ENCODE data around the gene LGMN. TPM values are rescaled to one million over a fixed set of nuclear protein-coding genes. Genes with fewer than 3 reads are reported as not detected.
A peak's percentile ranks its signal among the peaks of the same experiment; 100 is the strongest.

The LGMN gene
- total RNA-seq, 2 experiments from 2014 or later = 2.1 to 2.3 TPM

- intact Hi-C loops (cut with micrococcal nuclease) = no loop called here
- H3K27ac Mint-ChIP-seq = peak overlapping the region; percentile 76
- peaks cover 83% of the 10 kb centered on the region for H3K4me1 Mint-ChIP-seq (ENCODE audit: low read depth)
- TF ChIP-seq CTCF (IDR thresholded peaks at IDR 0.05) = no peak
- peaks cover 91% of the 10 kb centered on the region for H3K36me3 Mint-ChIP-seq (ENCODE audit: low read depth)
- CTCF ChIA-PET = interaction anchor here (1.2 to 1.5 kb wide), 3 partner anchors 11 to 16 kb away, joined by 4 read pairs; no protein-coding TSS in a partner anchor
- H3K9me3 Mint-ChIP-seq = peaks cover 2% of the 10 kb centered on the region
- POLR2A ChIA-PET = interaction anchor here (1.2 to 1.8 kb wide), 3 partner anchors 9 to 82 kb away, joined by 3 to 4 read pairs (median 3); no protein-coding TSS in a partner anchor
- no peak overlapping the region for H3K4me3 Mint-ChIP-seq
- no peaks in the 10 kb centered on the region for H3K27me3 Mint-ChIP-seq
- DNase-seq (no peak), ATAC-seq (no peak)
Observed at GRCh38 chr14:92665661-92666110, 82.7 kb downstream of the LGMN start.

GRCh38 chr14:92663049-92663448 is 85.4 kb downstream of the LGMN start:
- Mint-ChIP-seq H3K9me3 (peaks cover 2% of the 10 kb centered on the region), H3K27ac (peak overlapping the region; percentile 59), H3K36me3 (ENCODE audit: low read depth) (peaks cover 91% of the 10 kb centered on the region), H3K4me3 (no peak overlapping the region), H3K4me1 (ENCODE audit: low read depth) (peaks cover 82% of the 10 kb centered on the region), H3K27me3 (no peaks in the 10 kb centered on the region)
- DNase-seq (no peak), ATAC-seq (no peak)
- POLR2A ChIA-PET = no interaction called here
- intact Hi-C loops (cut with micrococcal nuclease) = no loop called here
- no peak for TF ChIP-seq CTCF (IDR thresholded peaks at IDR 0.05)
- CTCF ChIA-PET = no interaction called here

- POLR2A ChIA-PET = interaction anchor here (2.1 kb wide), 1 partner anchor 65 kb away, joined by 5 read pairs; no protein-coding TSS in a partner anchor
- Mint-ChIP-seq H3K4me1 (ENCODE audit: low read depth) (peaks cover 83% of the 10 kb centered on the region), H3K27me3 (no peaks in the 10 kb centered on the region), H3K27ac (peak overlapping the region; percentile 59), H3K4me3 (no peak overlapping the region), H3K36me3 (ENCODE audit: low read depth) (peaks cover 93% of the 10 kb centered on the region), H3K9me3 (peaks cover 2% of the 10 kb centered on the region)
- intact Hi-C loops (cut with micrococcal nuclease) = no loop called here
- no peak for ATAC-seq
- TF ChIP-seq CTCF (IDR thresholded peaks at IDR 0.05) = no peak
- DNase-seq = no peak
- CTCF ChIA-PET = no interaction called here
Observed at GRCh38 chr14:92660571-92660970, 87.9 kb downstream of the LGMN start.

GRCh38 chr14:92659765-92660561 is 88.5 kb downstream of the LGMN start:
- intact Hi-C loops (cut with micrococcal nuclease) = no loop called here
- Mint-ChIP-seq H3K27ac (peak overlapping the region; percentile 59), H3K4me1 (ENCODE audit: low read depth) (peaks cover 85% of the 10 kb centered on the region), H3K9me3 (peaks cover 2% of the 10 kb centered on the region), H3K36me3 (ENCODE audit: low read depth) (peaks cover 94% of the 10 kb centered on the region), H3K4me3 (no peak overlapping the region), H3K27me3 (no peaks in the 10 kb centered on the region)
- CTCF ChIA-PET = interaction anchor here (0.6 to 1.5 kb wide), 3 partner anchors 16 to 72 kb away, joined by 3 to 4 read pairs (median 3); no protein-coding TSS in a partner anchor
- ATAC-seq (no peak), DNase-seq (no peak)
- no peak for TF ChIP-seq CTCF (IDR thresholded peaks at IDR 0.05)
- POLR2A ChIA-PET = interaction anchor here (0.7 to 2.1 kb wide), 3 partner anchors 17 to 73 kb away, joined by 3 to 5 read pairs (median 4); no protein-coding TSS in a partner anchor

GRCh38 chr14:92658684-92659083 is 89.7 kb downstream of the LGMN start:
- Mint-ChIP-seq H3K4me3 (no peak overlapping the region), H3K36me3 (ENCODE audit: low read depth) (peaks cover 94% of the 10 kb centered on the region), H3K4me1 (ENCODE audit: low read depth) (peaks cover 81% of the 10 kb centered on the region), H3K9me3 (no peaks in the 10 kb centered on the region), H3K27ac (peak overlapping the region; percentile 79), H3K27me3 (no peaks in the 10 kb centered on the region)
- ATAC-seq (no peak), DNase-seq (no peak)
- TF ChIP-seq CTCF (IDR thresholded peaks at IDR 0.05) = no peak
- intact Hi-C loops (cut with micrococcal nuclease) = no loop called here
- ChIA-PET CTCF (interaction anchor here (1.5 kb wide), 1 partner anchor 28 kb away, joined by 4 read pairs; no protein-coding TSS in a partner anchor), POLR2A (interaction anchor here (0.9 to 2.1 kb wide), 2 partner anchors 64 to 103 kb away, joined by 4 to 5 read pairs; no protein-coding TSS in a partner anchor)

All from activated CD8-positive, alpha-beta T cell treated with anti-CD3 and anti-CD28 coated beads for 36 hours (primary cell).